Neural cell (in vitro differentiated cells): Measurements from ENCODE around the gene PDE11A. TPM values are rescaled to one million over a fixed set of nuclear protein-coding genes. Genes with fewer than 3 reads are reported as not detected.

ENCODE experiments used
- H2AFZ ChIP-seq: fragments of 200-600, 300-800 bp; sonication (generic), shearing (Covaris generic); 2 replicates; pipeline ENCODE4 v1.6.0; 2014; ENCODE audit warnings: low read depth, mild to moderate bottlenecking, antibody characterized with exemption, low read length, moderate library complexity
- H3F3A ChIP-seq: fragments of 200-600 bp; shearing (Covaris generic); 2 replicates; pipeline ENCODE4 v1.6.1; 2016; ENCODE audit warnings: mild to moderate bottlenecking, moderate library complexity, mixed read lengths, antibody characterized with exemption, low read length; ENCODE audit not compliant: insufficient read depth, poor library complexity, severe bottlenecking
- H3K27ac ChIP-seq: fragments of 200-600, 300-800 bp; sonication (generic), shearing (Covaris generic); 2 replicates; pipeline ENCODE4 v1.5.1; 2014; ENCODE audit warnings: mild to moderate bottlenecking, low read length, moderate library complexity
- H3K27me3 ChIP-seq: fragments of 300-800, 200-600 bp; sonication (generic), shearing (Covaris generic); 2 replicates; pipeline ENCODE4 v1.6.0; 2014; ENCODE audit warnings: mild to moderate bottlenecking, low read depth, low read length, moderate library complexity; ENCODE audit not compliant: insufficient read depth
- H3K36me3 ChIP-seq: fragments of 300-800, 200-600 bp; sonication (generic), shearing (Covaris generic); 2 replicates; pipeline ENCODE4 v1.5.1; 2014; ENCODE audit warnings: mild to moderate bottlenecking, antibody characterized with exemption, low read length, moderate library complexity; ENCODE audit not compliant: insufficient read depth
- H3K4me2 ChIP-seq: fragments of 300-800, 200-600 bp; sonication (generic), shearing (Covaris generic); 2 replicates; pipeline ENCODE4 v1.6.0; 2014; ENCODE audit warnings: mild to moderate bottlenecking, low read length
- H3K4me3 ChIP-seq: fragments of 300-800, 200-600 bp; sonication (generic), shearing (Covaris generic); 2 replicates; pipeline ENCODE4 v1.5.1; 2014; ENCODE audit warnings: mild to moderate bottlenecking, low read length, moderate library complexity
- H3K79me2 ChIP-seq: fragments of 200-600 bp; shearing (Covaris generic); replicated peaks from 2 replicates; pipeline ENCODE4 v1.6.0; 2014; ENCODE audit warnings: mild to moderate bottlenecking, low read length, moderate library complexity; ENCODE audit not compliant: insufficient read depth
- H3K9ac ChIP-seq: fragments of 300-800, 200-600 bp; sonication (generic), shearing (Covaris generic); 2 replicates; pipeline ENCODE4 v1.6.1; 2016; ENCODE audit warnings: mild to moderate bottlenecking, low read length, mixed read lengths
- H3K9me2 ChIP-seq: fragments of 200-600 bp; shearing (Covaris generic); 2 replicates; pipeline ENCODE4 v1.6.1; 2016; ENCODE audit warnings: mild to moderate bottlenecking, low read length, mixed read lengths; ENCODE audit not compliant: insufficient read depth
- H3K9me3 ChIP-seq: fragments of 200-600, 300-800 bp; sonication (generic), shearing (Covaris generic); 2 replicates; pipeline ENCODE4 v1.6.1; 2016; ENCODE audit warnings: mild to moderate bottlenecking, mixed run types, low read length, moderate library complexity, mixed read lengths
- H4K20me1 ChIP-seq: fragments of 200-600 bp; shearing (Covaris generic); 2 replicates; pipeline ENCODE4 v1.6.1; 2016; ENCODE audit warnings: mild to moderate bottlenecking, mixed run types; ENCODE audit not compliant: insufficient read depth
- EP300 ChIP-seq: fragments of 450-650 bp; conservative IDR thresholded peaks from 2 replicates; pipeline ENCODE4 v1.6.1; 2014; ENCODE audit warnings: antibody characterized with exemption, mild to moderate bottlenecking, moderate library complexity; ENCODE audit not compliant: poor library complexity, severe bottlenecking
- EZH2 ChIP-seq: fragments of 200-600, 300-800 bp; shearing (Covaris generic), sonication (generic); IDR thresholded peaks from 2 replicates; pipeline ENCODE4 v1.6.1; 2014; ENCODE audit warnings: antibody characterized with exemption, low read length, borderline replicate concordance, mild to moderate bottlenecking; ENCODE audit not compliant: insufficient read depth, poor library complexity, severe bottlenecking
- MXI1 ChIP-seq: fragments of 450-650 bp; conservative IDR thresholded peaks from 2 replicates; pipeline ENCODE4 v1.6.1; 2014; ENCODE audit warnings: antibody characterized with exemption, mild to moderate bottlenecking; ENCODE audit not compliant: poor library complexity, severe bottlenecking
- POLR2AphosphoS5 ChIP-seq: IDR thresholded peaks from 2 replicates; pipeline ENCODE4 v1.6.1; 2012
- RAD21 ChIP-seq: fragments of 450-650 bp; conservative IDR thresholded peaks from 2 replicates; pipeline ENCODE4 v1.6.1; 2014; ENCODE audit warnings: antibody characterized with exemption, mild to moderate bottlenecking, moderate library complexity
- SMC3 ChIP-seq: fragments of 450-650 bp; conservative IDR thresholded peaks from 2 replicates; pipeline ENCODE4 v1.6.1; 2014; ENCODE audit warnings: antibody characterized with exemption, mild to moderate bottlenecking, moderate library complexity; ENCODE audit not compliant: poor library complexity
- TAF1 ChIP-seq: IDR thresholded peaks from 2 replicates; pipeline ENCODE4 v1.6.1; 2012; ENCODE audit warnings: low read depth
- polyA plus RNA-seq: library from polyadenylated mRNA; depleted of rRNA; stranded (reverse); fragments of >200 nt; gene quantifications from 2 replicates; pipeline ENCODE4 v1.2.3, GENCODE V29; 2014
- TF ChIP-seq, protein P1 (sequence below): IDR thresholded peaks from 2 replicates; pipeline ENCODE4 v1.6.1; 2012; ENCODE audit warnings: borderline replicate concordance
- TF ChIP-seq, protein P2 (sequence below): fragments of 450-650 bp; IDR thresholded peaks from 2 replicates; pipeline ENCODE4 v1.5.1; 2014; ENCODE audit warnings: antibody characterized with exemption, mild to moderate bottlenecking, moderate library complexity; ENCODE audit not compliant: poor library complexity, severe bottlenecking

The PDE11A gene
- polyA plus RNA-seq, 1 donor from 2014 or later: 0.89 TPM

DNA sequence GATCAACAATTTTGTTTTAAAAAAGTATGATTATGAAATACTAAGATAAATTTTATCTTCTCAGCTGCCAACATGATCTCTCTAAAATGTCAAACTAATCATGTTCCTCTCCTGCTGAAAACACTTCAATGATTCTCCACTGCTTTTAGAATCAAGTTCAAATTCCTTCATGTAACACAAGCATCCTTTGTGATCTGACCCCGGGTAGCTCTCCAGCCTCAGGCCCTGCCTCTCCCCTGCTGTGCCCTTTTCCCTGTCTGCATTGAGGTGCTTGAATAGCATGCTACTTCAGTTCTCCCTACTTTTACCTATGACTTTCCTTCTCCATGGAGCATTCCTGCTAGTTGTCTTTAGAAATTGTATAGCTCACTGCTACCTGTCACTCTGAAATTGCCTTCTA lies 274.8 kb downstream of the PDE11A start:
- Histone ChIP-seq H3K27me3 (no peaks in the 10 kb centered on the region), H3K9ac (no peak overlapping the region), H3K79me2 (no peaks in the 10 kb centered on the region), H2AFZ (no peak overlapping the region), H3K4me2 (no peak overlapping the region), H3K36me3 (no peaks in the 10 kb centered on the region), H3F3A (no peaks in the 10 kb centered on the region), H3K4me3 (peak overlapping the region; percentile 9), H3K27ac (no peak overlapping the region), H3K9me3 (no peaks in the 10 kb centered on the region), H4K20me1 (no peaks in the 10 kb centered on the region), H3K9me2 (no peaks in the 10 kb centered on the region)
- no peak for TF ChIP-seq POLR2AphosphoS5
- TF ChIP-seq, protein P1, sequence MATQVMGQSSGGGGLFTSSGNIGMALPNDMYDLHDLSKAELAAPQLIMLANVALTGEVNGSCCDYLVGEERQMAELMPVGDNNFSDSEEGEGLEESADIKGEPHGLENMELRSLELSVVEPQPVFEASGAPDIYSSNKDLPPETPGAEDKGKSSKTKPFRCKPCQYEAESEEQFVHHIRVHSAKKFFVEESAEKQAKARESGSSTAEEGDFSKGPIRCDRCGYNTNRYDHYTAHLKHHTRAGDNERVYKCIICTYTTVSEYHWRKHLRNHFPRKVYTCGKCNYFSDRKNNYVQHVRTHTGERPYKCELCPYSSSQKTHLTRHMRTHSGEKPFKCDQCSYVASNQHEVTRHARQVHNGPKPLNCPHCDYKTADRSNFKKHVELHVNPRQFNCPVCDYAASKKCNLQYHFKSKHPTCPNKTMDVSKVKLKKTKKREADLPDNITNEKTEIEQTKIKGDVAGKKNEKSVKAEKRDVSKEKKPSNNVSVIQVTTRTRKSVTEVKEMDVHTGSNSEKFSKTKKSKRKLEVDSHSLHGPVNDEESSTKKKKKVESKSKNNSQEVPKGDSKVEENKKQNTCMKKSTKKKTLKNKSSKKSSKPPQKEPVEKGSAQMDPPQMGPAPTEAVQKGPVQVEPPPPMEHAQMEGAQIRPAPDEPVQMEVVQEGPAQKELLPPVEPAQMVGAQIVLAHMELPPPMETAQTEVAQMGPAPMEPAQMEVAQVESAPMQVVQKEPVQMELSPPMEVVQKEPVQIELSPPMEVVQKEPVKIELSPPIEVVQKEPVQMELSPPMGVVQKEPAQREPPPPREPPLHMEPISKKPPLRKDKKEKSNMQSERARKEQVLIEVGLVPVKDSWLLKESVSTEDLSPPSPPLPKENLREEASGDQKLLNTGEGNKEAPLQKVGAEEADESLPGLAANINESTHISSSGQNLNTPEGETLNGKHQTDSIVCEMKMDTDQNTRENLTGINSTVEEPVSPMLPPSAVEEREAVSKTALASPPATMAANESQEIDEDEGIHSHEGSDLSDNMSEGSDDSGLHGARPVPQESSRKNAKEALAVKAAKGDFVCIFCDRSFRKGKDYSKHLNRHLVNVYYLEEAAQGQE: peak; percentile 15

DNA sequence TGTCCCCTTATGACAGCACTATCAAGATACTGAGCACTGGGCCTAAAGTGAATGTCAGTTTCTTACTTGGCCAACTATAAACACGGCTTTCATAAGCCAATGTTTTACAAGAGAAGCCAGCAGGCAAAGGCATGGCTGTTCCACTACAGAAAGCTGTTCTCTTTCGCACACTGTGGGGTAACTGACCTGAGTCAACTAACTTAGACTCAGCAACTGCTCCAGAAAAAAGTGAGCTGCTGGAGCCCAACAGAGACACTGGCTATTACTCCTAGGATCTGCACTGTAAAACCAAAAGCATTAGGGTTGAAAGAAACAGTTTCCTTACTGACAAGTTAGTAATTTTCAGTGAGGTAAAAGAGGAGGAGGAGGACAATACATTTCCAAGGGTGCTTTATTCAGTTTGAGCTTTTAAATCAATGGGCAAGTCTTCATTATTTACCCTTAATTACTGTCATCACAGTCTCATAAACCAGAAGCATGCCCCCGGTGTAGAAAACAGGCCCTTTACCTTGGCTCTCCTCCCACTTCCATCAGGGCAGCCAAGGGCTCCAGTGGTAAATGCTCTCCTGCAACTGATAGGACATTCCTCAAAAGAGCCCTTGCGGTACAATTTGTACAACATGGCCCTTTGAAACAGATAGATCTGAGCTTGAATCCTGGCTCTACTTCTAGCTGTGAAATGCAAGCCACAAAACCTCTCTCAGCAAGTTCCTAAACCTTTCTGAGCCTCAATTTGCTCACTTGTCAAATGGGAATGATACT lies 275.7 kb downstream of the PDE11A start:
- no peaks in the 10 kb centered on the region for H3F3A ChIP-seq
- no peak overlapping the region for H2AFZ ChIP-seq
- H3K9me2 ChIP-seq: no peaks in the 10 kb centered on the region
- no peak overlapping the region for H3K27ac ChIP-seq
- no peak overlapping the region for H3K4me2 ChIP-seq
- H4K20me1 ChIP-seq: no peaks in the 10 kb centered on the region
- no peak overlapping the region for H3K9ac ChIP-seq
- H3K36me3 ChIP-seq: no peaks in the 10 kb centered on the region
- no peak overlapping the region for H3K4me3 ChIP-seq
- H3K9me3 ChIP-seq: no peaks in the 10 kb centered on the region
- no peaks in the 10 kb centered on the region for H3K27me3 ChIP-seq
- no peaks in the 10 kb centered on the region for H3K79me2 ChIP-seq
- TF ChIP-seq RAD21 (no peak), EZH2 (no peak), EP300 (no peak), TAF1 (no peak), MXI1 (no peak), POLR2AphosphoS5 (no peak), SMC3 (no peak)
- TF ChIP-seq, protein P1: no peak
- TF ChIP-seq, protein P2, sequence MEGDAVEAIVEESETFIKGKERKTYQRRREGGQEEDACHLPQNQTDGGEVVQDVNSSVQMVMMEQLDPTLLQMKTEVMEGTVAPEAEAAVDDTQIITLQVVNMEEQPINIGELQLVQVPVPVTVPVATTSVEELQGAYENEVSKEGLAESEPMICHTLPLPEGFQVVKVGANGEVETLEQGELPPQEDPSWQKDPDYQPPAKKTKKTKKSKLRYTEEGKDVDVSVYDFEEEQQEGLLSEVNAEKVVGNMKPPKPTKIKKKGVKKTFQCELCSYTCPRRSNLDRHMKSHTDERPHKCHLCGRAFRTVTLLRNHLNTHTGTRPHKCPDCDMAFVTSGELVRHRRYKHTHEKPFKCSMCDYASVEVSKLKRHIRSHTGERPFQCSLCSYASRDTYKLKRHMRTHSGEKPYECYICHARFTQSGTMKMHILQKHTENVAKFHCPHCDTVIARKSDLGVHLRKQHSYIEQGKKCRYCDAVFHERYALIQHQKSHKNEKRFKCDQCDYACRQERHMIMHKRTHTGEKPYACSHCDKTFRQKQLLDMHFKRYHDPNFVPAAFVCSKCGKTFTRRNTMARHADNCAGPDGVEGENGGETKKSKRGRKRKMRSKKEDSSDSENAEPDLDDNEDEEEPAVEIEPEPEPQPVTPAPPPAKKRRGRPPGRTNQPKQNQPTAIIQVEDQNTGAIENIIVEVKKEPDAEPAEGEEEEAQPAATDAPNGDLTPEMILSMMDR: no peak
